K562 (cell line): ENCODE measurements around the gene PRM1. TPM values are rescaled to one million over a fixed set of nuclear protein-coding genes. Genes with fewer than 3 reads are reported as not detected.

Source experiments
- ATAC-seq: fragments of 200-7000 bp; cut with Tn5 transposase; 3 replicates; pipeline ENCODE4 v1.9.1; 2020; ENCODE audit warnings: moderate library complexity
- BruUV-seq: library from RNA; stranded (reverse); fragments of 400-500 nt; replicated peaks from 2 replicates; lab custom pipeline; 2021; lab: Mats Ljungman, UMichigan
- CTCF ChIA-PET: fragments of 300-600 bp; formaldehyde crosslinking; extraction: SDS; loops from one replicate; lab custom pipeline; 2021; ENCODE audit warnings: low intra/inter-chr PET ratio; lab: Yijun Ruan, JAX
- POLR2A ChIA-PET: fragments of 300-600, 350-650 bp; sonication (Branson Sonifier 250); formaldehyde crosslinking; extraction: SDS; loops from one replicate; lab custom pipeline; 2021; ENCODE audit warnings: antibody characterized with exemption, inconsistent platforms; lab: Yijun Ruan, JAX
- DNase-seq, 4 experiments: peaks; one replicate each; pipeline versions ENCODE4 v3.0.0 to v3.0.0-alpha.2; 2011 to 2018; ENCODE audit warnings: low spot score in 3 of 4, mixed read lengths in 3 of 4; ENCODE audit errors: extremely low read depth in 1 of 4
- FAIRE-seq: peaks from 2 replicates; lab custom pipeline; 2011; peaks lifted over from hg19 to GRCh38; lab: Jason Lieb, UNC
- H2AFZ ChIP-seq: 2 replicates; pipeline ENCODE4 v1.6.0; 2011; ENCODE audit warnings: low read depth, low read length, control low read depth, inconsistent platforms
- H3K27ac ChIP-seq: fragments of 200-600 bp; 3 replicates; pipeline ENCODE4 v1.8.0; 2011; ENCODE audit warnings: low read depth, mild to moderate bottlenecking, control low read depth, inconsistent platforms, low read length, moderate library complexity, mixed read lengths; ENCODE audit errors: extremely low read depth
- H3K27me3 ChIP-seq, 2 experiments: fragments of 300-600 bp in 1 of 2; 2 replicates in 1 of 2; 3 replicates in 1 of 2; pipeline versions ENCODE4 v1.6.0 to v1.8.0; 2011; ENCODE audit warnings: inconsistent platforms in 2 of 2, low read length in 2 of 2, mild to moderate bottlenecking in 1 of 2, mixed read lengths in 1 of 2, moderate library complexity in 1 of 2; ENCODE audit not compliant: control insufficient read depth in 2 of 2, insufficient read depth in 2 of 2
- H3K36me3 ChIP-seq: fragments of 300-600 bp; 3 replicates; pipeline ENCODE4 v1.8.0; 2011; ENCODE audit warnings: mild to moderate bottlenecking, low read length, inconsistent platforms; ENCODE audit not compliant: control insufficient read depth, insufficient read depth
- H3K4me1 ChIP-seq, 2 experiments: fragments of 200-600 bp in 1 of 2; replicated peaks in 1 of 2; 2 replicates in 1 of 2; 3 replicates in 1 of 2; pipeline versions ENCODE4 v1.5.1 to v1.8.0; 2011; ENCODE audit warnings: inconsistent platforms in 2 of 2, low read length in 2 of 2, mild to moderate bottlenecking in 1 of 2, mixed read lengths in 1 of 2, moderate library complexity in 1 of 2; ENCODE audit not compliant: control insufficient read depth in 2 of 2, insufficient read depth in 2 of 2
- H3K4me2 ChIP-seq: 2 replicates; pipeline ENCODE4 v1.6.1; 2011; ENCODE audit warnings: low read length, control low read depth, inconsistent platforms, mixed read lengths; ENCODE audit not compliant: insufficient read depth
- H3K4me3 ChIP-seq: fragments of 200-600 bp; sonication (generic), shearing (Covaris generic); 2 replicates; pipeline ENCODE4 v1.5.1; 2016; ENCODE audit warnings: control low read depth, inconsistent platforms
- H3K79me2 ChIP-seq: fragments of 200-600 bp; 3 replicates; pipeline ENCODE4 v1.8.0; 2011; ENCODE audit warnings: low read length, inconsistent platforms; ENCODE audit not compliant: control insufficient read depth, insufficient read depth
- H3K9ac ChIP-seq, 2 experiments: 2 replicates each; pipeline versions ENCODE4 v1.6.0 to v1.6.1; 2011; ENCODE audit warnings: low read depth in 2 of 2, low read length in 2 of 2, control low read depth in 1 of 2, inconsistent platforms in 1 of 2, mild to moderate bottlenecking in 1 of 2, mixed read lengths in 1 of 2; ENCODE audit not compliant: insufficient read depth in 1 of 2
- H3K9me1 ChIP-seq: one replicate; pipeline ENCODE4 v1.6.0; 2011; ENCODE audit warnings: inconsistent platforms, mild to moderate bottlenecking, low read length, moderate library complexity; ENCODE audit not compliant: control insufficient read depth, insufficient read depth
- H3K9me3 ChIP-seq: replicated peaks from 2 replicates; pipeline ENCODE4 v1.5.1; 2011; ENCODE audit warnings: low read depth, low read length, inconsistent platforms; ENCODE audit not compliant: control insufficient read depth, insufficient read depth
- H4K20me1 ChIP-seq: replicated peaks from 2 replicates; pipeline ENCODE4 v1.6.1; 2011; ENCODE audit warnings: low read length, inconsistent platforms, mixed read lengths; ENCODE audit not compliant: control insufficient read depth, insufficient read depth
- BCOR ChIP-seq: fragments of 450-650 bp; IDR thresholded peaks from 2 replicates; pipeline ENCODE4 v1.6.1; 2016
- CBX1 ChIP-seq: sonication (generic); IDR thresholded peaks from 2 replicates; pipeline ENCODE4 v1.6.1; 2016; ENCODE audit warnings: antibody characterized with exemption, low read depth, mild to moderate bottlenecking
- CREBBP ChIP-seq: IDR thresholded peaks from one replicate; pipeline ENCODE4 v1.6.1; 2012; ENCODE audit warnings: low read depth, mild to moderate bottlenecking, control low read depth, inconsistent platforms, low read length
- KDM1A ChIP-seq, 2 experiments: fragments of 450-650 bp; IDR thresholded peaks; 2 replicates each; pipeline ENCODE4 v1.6.1; 2016; ENCODE audit warnings: mild to moderate bottlenecking in 2 of 2
- OTX1 ChIP-seq: fragments of 450-650 bp; formaldehyde crosslinking; IDR thresholded peaks from 2 replicates; pipeline ENCODE4 v1.4.0; 2022; ENCODE audit warnings: mild to moderate bottlenecking
- RBM25 ChIP-seq: fragments of 200-400 bp; formaldehyde crosslinking; IDR thresholded peaks from 2 replicates; pipeline ENCODE4 v1.6.1; 2018; ENCODE audit warnings: low read length, low read depth, moderate library complexity; ENCODE audit not compliant: severe bottlenecking
- ZSCAN32 ChIP-seq: fragments of 450-650 bp; formaldehyde crosslinking; IDR thresholded peaks from 2 replicates; pipeline ENCODE4 v1.4.0; 2020; ENCODE audit warnings: mild to moderate bottlenecking, moderate library complexity
- WGBS: fragments of 100-300 bp; shearing (Covaris generic); methylation state at CpG from one replicate; pipeline ENCODE4 v1.1.6; 2016; ENCODE audit warnings: low coverage, mixed read lengths; ENCODE audit not compliant: insufficient coverage; ENCODE audit errors: missing lambda C conversion rate; 5-methylcytosine and 5-hydroxymethylcytosine counted together
- in situ Hi-C: fragments of 300-500 bp; cut with MboI; formaldehyde crosslinking; loops from 4 replicates; pipeline ENCODE4 v1.15.0; 2018; ENCODE audit warnings: inconsistent platforms, mixed read lengths
- intact Hi-C: fragments of 100-400 bp; cut with micrococcal nuclease; formaldehyde crosslinking; loops from 2 replicates; pipeline ENCODE4 v1.14.2; 2022
- polyA plus RNA-seq, 8 experiments: library from polyadenylated mRNA; depleted of rRNA in 4 of 8; stranded (reverse) in 5 of 8; unstranded in 3 of 8; fragments of >200 nt; fragmentation: Nextera tagmentation in 2 of 8; fragmentation: Illumina TruSeq in 1 of 8; extraction: Ambion mirVana in 2 of 8; extraction: Trizol in 1 of 8; gene quantifications; 2 replicates each; pipeline versions ENCODE4 v1.2.1 to v1.2.3, GENCODE V29; 2011 to 2014; ENCODE audit warnings: inconsistent platforms in 1 of 8, missing spikeins in 1 of 8
- total RNA-seq, 7 experiments: library from RNA; depleted of rRNA in 6 of 7; stranded (reverse); fragments of >200 nt in 6 of 7; fragmentation: Illumina TruSeq in 2 of 7; extraction: Trizol in 2 of 7; gene quantifications; 2 replicates each; pipeline versions ENCODE4 v1.2.1 to v1.2.3, GENCODE V29; 2011 to 2021; ENCODE audit warnings: low replicate concordance in 1 of 7

PRM1 gene
- total and polyA plus RNA-seq, 9 of the 15 experiments (the other 6 are each of a cell fraction or from before 2014, with no cell fraction given): not detected

DNA sequence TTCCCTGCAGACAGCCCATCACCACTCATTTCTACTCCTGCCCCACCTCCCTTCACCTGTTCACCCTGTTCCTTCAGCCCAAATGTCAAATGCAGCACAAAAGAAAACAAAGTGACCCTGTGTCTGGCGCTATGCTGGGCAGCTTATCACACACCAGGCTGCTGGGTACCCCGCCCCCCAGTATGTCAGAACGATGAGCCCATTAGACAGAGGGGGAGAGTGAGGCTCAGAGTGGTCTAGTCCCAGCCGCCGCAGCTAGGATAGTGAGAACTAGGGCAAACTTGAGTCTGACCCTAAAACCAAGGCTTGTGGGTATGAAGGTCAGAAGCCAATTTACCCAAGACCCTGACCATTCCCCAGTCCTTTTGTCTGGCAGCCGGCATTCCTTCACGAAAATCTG is 16.0 kb downstream of the PRM1 start:
- H3K9me1 ChIP-seq: no peaks in the 10 kb centered on the region
- ATAC-seq (no peak), FAIRE-seq (no peak), DNase-seq (no peak)
- ChIA-PET POLR2A (interaction anchor here (2.2 kb wide), 1 partner anchor 9 kb away, joined by 6 read pairs; the partner anchor contains the start of gene SOCS1), CTCF (no interaction called here)
- no peaks in the 10 kb centered on the region; the same call in 1 of the 2 replicates for H3K9me3 ChIP-seq
- no peak overlapping the region for H3K27ac ChIP-seq
- peak; percentile 43; the same call in 1 of the 2 replicates for TF ChIP-seq BCOR
- peak; percentile 26 to 37; a peak in 2 of 4 replicates for TF ChIP-seq KDM1A (IDR thresholded peaks at IDR 0.05)
- no peak for TF ChIP-seq ZSCAN32 (CRISPR knock-in tag)
- TF ChIP-seq CREBBP: no peak
- 0 out of 2 replicates have a peak, but pooled peaks have one; percentile 37 for TF ChIP-seq CBX1
- TF ChIP-seq RBM25: peak; percentile 91
- TF ChIP-seq OTX1 (CRISPR knock-in tag): no peak
- H3K27me3 ChIP-seq: peaks cover 7 to 40% of the 10 kb centered on the region in 2 experiments; a peak in 4 of 5 replicates
- in situ Hi-C loops (no loop called here), intact Hi-C loops (no loop called here)
- H2AFZ ChIP-seq: no peak overlapping the region
- H3K4me1 ChIP-seq: peaks cover 0 to 6% of the 10 kb centered on the region in 2 experiments; a peak in 2 of 5 replicates
- no TSS peak for BruUV-seq
- H3K36me3 ChIP-seq: no peaks in the 10 kb centered on the region
- H3K9ac ChIP-seq: no peak overlapping the region
- WGBS: 14% methylated on average over 7 of the region's 7 CpGs
- no peaks in the 10 kb centered on the region for H3K79me2 ChIP-seq
- H3K4me2 ChIP-seq: no peak overlapping the region
- H3K4me3 ChIP-seq: no peak overlapping the region
- 0 out of 2 replicates have a peak, but pooled peaks cover 1% of the 10 kb centered on the region for H4K20me1 ChIP-seq
